ENCODE results near the gene KCNC1. TPM values are rescaled to one million over a fixed set of nuclear protein-coding genes. Genes with fewer than 3 reads are reported as not detected.

The KCNC1 gene
- total and polyA plus RNA-seq, 7 donors, result 0.01 to 1.1 (median 0.13) TPM

DNA sequence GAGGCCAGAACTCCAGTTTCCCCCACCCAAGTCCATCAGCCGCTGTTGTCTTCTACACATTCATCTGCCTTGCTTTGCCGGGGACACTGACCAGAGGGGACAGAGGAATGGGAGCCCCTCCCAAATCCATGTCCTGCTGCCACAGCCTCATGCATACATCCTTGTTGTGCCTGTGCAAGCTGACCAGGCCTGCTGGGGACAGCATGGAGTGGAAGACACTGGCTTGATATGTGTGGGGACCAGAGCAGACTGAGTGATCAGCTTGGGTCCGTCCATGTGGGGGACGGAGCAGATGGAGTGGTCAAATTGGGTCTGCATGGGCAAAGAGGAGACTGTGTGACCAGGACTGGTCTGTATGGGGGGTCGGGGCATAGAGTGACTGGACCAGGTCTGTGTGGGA is 43.8 kb downstream of the KCNC1 start:
- WGBS, 3 donors, result 95 to 98% (median 97%) methylated on average over 5 of the region's 5 CpGs
- DNase-seq (peak in 1 of 2 donors; percentile 36), ATAC-seq (no peak)
- Histone ChIP-seq H3K27ac (no peak overlapping the region), H3K4me1 (no peaks in the 10 kb centered on the region), H3K9me3 (no peaks in the 10 kb centered on the region), H3K4me3 (no peak overlapping the region), H3K36me3 (ENCODE audit: insufficient read depth in 1 of 2, low read depth in 1 of 2) (no peaks in the 10 kb centered on the region), H3K27me3 (ENCODE audit: insufficient read depth in 3 of 3, low read length in 2 of 3) (no peaks in the 10 kb centered on the region)
- intact Hi-C loops (cut with DNase I), result no loop called here
- TF ChIP-seq, protein P1, sequence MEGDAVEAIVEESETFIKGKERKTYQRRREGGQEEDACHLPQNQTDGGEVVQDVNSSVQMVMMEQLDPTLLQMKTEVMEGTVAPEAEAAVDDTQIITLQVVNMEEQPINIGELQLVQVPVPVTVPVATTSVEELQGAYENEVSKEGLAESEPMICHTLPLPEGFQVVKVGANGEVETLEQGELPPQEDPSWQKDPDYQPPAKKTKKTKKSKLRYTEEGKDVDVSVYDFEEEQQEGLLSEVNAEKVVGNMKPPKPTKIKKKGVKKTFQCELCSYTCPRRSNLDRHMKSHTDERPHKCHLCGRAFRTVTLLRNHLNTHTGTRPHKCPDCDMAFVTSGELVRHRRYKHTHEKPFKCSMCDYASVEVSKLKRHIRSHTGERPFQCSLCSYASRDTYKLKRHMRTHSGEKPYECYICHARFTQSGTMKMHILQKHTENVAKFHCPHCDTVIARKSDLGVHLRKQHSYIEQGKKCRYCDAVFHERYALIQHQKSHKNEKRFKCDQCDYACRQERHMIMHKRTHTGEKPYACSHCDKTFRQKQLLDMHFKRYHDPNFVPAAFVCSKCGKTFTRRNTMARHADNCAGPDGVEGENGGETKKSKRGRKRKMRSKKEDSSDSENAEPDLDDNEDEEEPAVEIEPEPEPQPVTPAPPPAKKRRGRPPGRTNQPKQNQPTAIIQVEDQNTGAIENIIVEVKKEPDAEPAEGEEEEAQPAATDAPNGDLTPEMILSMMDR (IDR thresholded peaks at IDR 0.05), result no peak

DNA sequence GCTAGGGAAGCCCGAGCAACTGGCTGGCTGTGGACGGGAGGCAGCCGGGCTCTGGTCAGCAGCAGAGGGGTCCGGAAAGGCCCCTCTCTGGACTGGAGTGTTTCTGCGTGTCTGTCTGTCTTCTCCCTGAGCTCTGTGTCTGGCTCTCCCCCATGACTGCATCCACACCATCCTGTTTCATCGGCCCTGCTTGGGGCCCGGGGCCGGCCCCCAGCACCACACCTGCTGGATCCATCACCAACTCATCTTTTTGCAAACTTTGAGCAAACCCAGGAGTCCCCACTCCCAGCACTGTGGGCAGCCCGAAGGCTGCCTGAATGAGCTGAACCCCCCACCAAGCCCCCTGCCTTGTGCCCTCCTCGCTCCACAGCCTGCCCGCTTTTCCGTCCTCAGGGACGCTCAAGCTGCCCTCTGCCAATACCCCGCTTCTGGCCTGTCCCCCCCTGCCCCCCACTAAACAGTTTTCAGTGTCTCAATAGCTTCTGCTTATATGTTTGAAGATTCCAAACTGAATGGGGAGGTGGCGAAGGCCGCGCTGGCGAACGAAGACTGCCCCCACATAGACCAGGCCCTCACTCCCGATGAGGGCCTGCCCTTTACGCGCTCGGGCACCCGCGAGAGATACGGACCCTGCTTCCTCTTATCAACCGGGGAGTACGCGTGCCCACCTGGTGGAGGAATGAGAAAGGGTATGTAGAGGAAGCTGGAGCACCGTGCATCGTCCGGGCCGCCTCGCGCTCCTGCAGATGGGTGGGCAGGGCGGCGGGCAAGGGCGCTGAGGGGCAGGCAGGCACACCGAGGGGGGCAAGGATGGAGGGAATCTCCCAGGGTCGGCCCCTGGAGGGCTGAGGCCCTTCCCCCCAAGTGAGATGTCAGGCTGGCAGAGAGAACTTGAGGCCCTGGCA is 44.6 kb downstream of the KCNC1 start:
- 95 to 97% (median 96%) methylated on average over 40 of the region's 40 CpGs for whole genome bisulfite sequencing, 3 donors
- no peaks in the 10 kb centered on the region for H3K4me1 ChIP-seq
- no peaks in the 10 kb centered on the region for H3K36me3 ChIP-seq (ENCODE audit: insufficient read depth in 1 of 2, low read depth in 1 of 2)
- DNase-seq (no peak), ATAC-seq (no peak)
- H3K9me3 ChIP-seq, result no peaks in the 10 kb centered on the region
- H3K27ac ChIP-seq, result no peak overlapping the region
- no peaks in the 10 kb centered on the region for H3K27me3 ChIP-seq (ENCODE audit: insufficient read depth in 3 of 3, low read length in 2 of 3)
- H3K4me3 ChIP-seq, result no peak overlapping the region
- TF ChIP-seq, protein P1 (IDR thresholded peaks at IDR 0.05), result no peak
- intact Hi-C loops (cut with DNase I), result no loop called here

- no peaks in the 10 kb centered on the region for H3K4me1 ChIP-seq
- intact Hi-C loops (cut with DNase I), result no loop called here
- H3K9me3 ChIP-seq, result no peaks in the 10 kb centered on the region
- WGBS, 3 donors, result 90 to 95% (median 92%) methylated on average over 14 of the region's 14 CpGs
- TF ChIP-seq, protein P1 (IDR thresholded peaks at IDR 0.05), result no peak
- no peaks in the 10 kb centered on the region for H3K36me3 ChIP-seq (ENCODE audit: insufficient read depth in 1 of 2, low read depth in 1 of 2)
- DNase-seq (no peak), ATAC-seq (no peak)
- H3K27ac ChIP-seq, result no peak overlapping the region
- H3K27me3 ChIP-seq (ENCODE audit: insufficient read depth in 3 of 3, low read length in 2 of 3), result no peaks in the 10 kb centered on the region
- H3K4me3 ChIP-seq, result no peak overlapping the region
These were observed 45.4 kb downstream of the KCNC1 start for GRCh38 chr11:17779861-17780594.

- no peak for ATAC-seq
- TF ChIP-seq, protein P1 (IDR thresholded peaks at IDR 0.05), result no peak
These were observed 46.1 kb downstream of the KCNC1 start for GRCh38 chr11:17780668-17781067.

More at GRCh38 chr11:17780668-17781067, 46.1 kb downstream of the KCNC1 start:
- Histone ChIP-seq H3K27ac (no peak overlapping the region), H3K4me1 (no peaks in the 10 kb centered on the region), H3K4me3 (no peak overlapping the region), H3K9me3 (no peaks in the 10 kb centered on the region), H3K36me3 (ENCODE audit: insufficient read depth in 1 of 2, low read depth in 1 of 2) (no peaks in the 10 kb centered on the region), H3K27me3 (ENCODE audit: insufficient read depth in 3 of 3, low read length in 2 of 3) (no peaks in the 10 kb centered on the region)
- 93 to 94% (median 93%) methylated on average over 15 of the region's 15 CpGs for WGBS, 3 donors
- DNase-seq, result no peak
- intact Hi-C loops (cut with DNase I), result no loop called here
